ENCODE measurements around the gene ITGB7. TPM values are rescaled to one million over a fixed set of nuclear protein-coding genes. Genes with fewer than 3 reads are reported as not detected.

Gene ITGB7
- total and polyA plus RNA-seq, 10 donors, result 23.9 to 75.5 (median 55.8) TPM

GRCh38 chr12:53211476-53212381, 4.7 kb upstream of the ITGB7 start:
- peak; percentile 78 for DNase-seq
- intact Hi-C loops (cut with DNase I; ENCODE audit: low total_unique reads), result loop anchor here (2.0 kb wide), 1 partner anchor 75 kb away; no protein-coding TSS in a partner anchor
- TF ChIP-seq POLR2A (IDR thresholded peaks at IDR 0.05) (no peak), CTCF (IDR thresholded peaks at IDR 0.05 in 8 of 11, conservative IDR thresholded peaks at IDR 0.05 in 3 of 11) (peak in 7 of 11 experiments; percentile 10 to 47 (median 40))
- H3K27me3 ChIP-seq (replicated peaks in 1 of 7), result no peaks in the 10 kb centered on the region
- H3K36me3 ChIP-seq, result peaks cover 0 to 50% (median 19%) of the 10 kb centered on the region in 6 donors
- H3K27ac ChIP-seq, result peak overlapping the region in 2 of 8 donors; percentile 87 to 92
- H3K4me1 ChIP-seq, result peaks cover 57 to 99% (median 89%) of the 10 kb centered on the region in 6 donors
- H3K4me3 ChIP-seq, result no peak overlapping the region
- 81 to 90% (median 87%) methylated on average over 9 to 13 of the region's 13 CpGs for WGBS, 5 donors
- no peaks in the 10 kb centered on the region for H3K9me3 ChIP-seq

GRCh38 chr12:53210843-53211242, 3.8 kb upstream of the ITGB7 start:
- Histone ChIP-seq H3K27me3 (replicated peaks in 1 of 7) (no peaks in the 10 kb centered on the region), H3K4me1 (peaks cover 48 to 99% (median 88%) of the 10 kb centered on the region in 6 donors), H3K27ac (peak overlapping the region in 3 of 8 donors; percentile 7 to 92 (median 87)), H3K36me3 (peaks cover 0 to 50% (median 19%) of the 10 kb centered on the region in 6 donors), H3K9me3 (no peaks in the 10 kb centered on the region), H3K4me3 (no peak overlapping the region)
- intact Hi-C loops (cut with DNase I; ENCODE audit: low total_unique reads), result no loop called here
- TF ChIP-seq CTCF (IDR thresholded peaks at IDR 0.05 in 8 of 11, conservative IDR thresholded peaks at IDR 0.05 in 3 of 11), result no peak
- no peak for TF ChIP-seq POLR2AphosphoS5 (IDR thresholded peaks at IDR 0.05)
- no peak for TF ChIP-seq POLR2A (IDR thresholded peaks at IDR 0.05)
- peak; percentile 61 for DNase-seq
- WGBS, 5 donors, result 61 to 84% (median 77%) methylated on average over 3 to 4 of the region's 4 CpGs

- TF ChIP-seq CTCF (IDR thresholded peaks at IDR 0.05 in 8 of 11, conservative IDR thresholded peaks at IDR 0.05 in 3 of 11) (peak in 1 of 11 experiments; percentile 11), POLR2A (IDR thresholded peaks at IDR 0.05) (no peak), POLR2AphosphoS5 (IDR thresholded peaks at IDR 0.05) (peak in 2 of 3 donors; percentile 53 to 69)
- Histone ChIP-seq H3K9me3 (no peaks in the 10 kb centered on the region), H3K4me1 (peaks cover 34 to 99% (median 88%) of the 10 kb centered on the region in 6 donors), H3K4me3 (peak overlapping the region in 7 of 8 donors; percentile 15 to 66 (median 38)), H3K27me3 (replicated peaks in 1 of 7) (no peaks in the 10 kb centered on the region), H3K36me3 (peaks cover 0 to 40% (median 16%) of the 10 kb centered on the region in 6 donors), H3K27ac (peak overlapping the region; percentile 76 to 92 (median 84))
- intact Hi-C loops (cut with DNase I; ENCODE audit: low total_unique reads), result loop anchor here (5.0 to 10.0 kb wide), 2 partner anchors 43 to 134 kb away; partner anchors contain the start of gene SPRYD3
- 7 to 17% (median 11%) methylated on average over 7 of the region's 7 CpGs for WGBS, 5 donors
- DNase-seq, result peak; percentile 87
These were observed 1.9 kb upstream of the ITGB7 start for GRCh38 chr12:53208877-53209463.
